Naive B cell (primary cell): Measurements from ENCODE around the gene HMX3. TPM values are rescaled to one million over a fixed set of nuclear protein-coding genes. Genes with fewer than 3 reads are reported as not detected.

ENCODE experiments used
- ATAC-seq, 2 donors: fragments of 150-1000 bp; cut with Tn5 transposase; 2 replicates each; pipeline ENCODE4 v1.10.0; 2021; ENCODE audit warnings: low read depth in 2 of 2, mild to moderate bottlenecking in 2 of 2, moderate library complexity in 2 of 2
- DNase-seq: peaks from one replicate; pipeline ENCODE4 v3.0.0; 2022
- H3K27ac Mint-ChIP-seq, 6 donors: one replicate each; pipeline ENCODE4 v1.8.0; 2020 to 2022; ENCODE audit warnings: mild to moderate bottlenecking in 6 of 6, mixed read lengths in 6 of 6, moderate library complexity in 5 of 6, inconsistent platforms in 2 of 6
- H3K27me3 Mint-ChIP-seq, 3 donors: one replicate each; pipeline ENCODE4 v1.8.0; 2021 to 2022; ENCODE audit warnings: mixed read lengths in 3 of 3, mild to moderate bottlenecking in 1 of 3
- H3K36me3 Mint-ChIP-seq, 2 donors: one replicate each; pipeline ENCODE4 v1.8.0; 2020 to 2022; ENCODE audit warnings: mixed read lengths in 2 of 2, inconsistent platforms in 1 of 2, mild to moderate bottlenecking in 1 of 2
- H3K4me1 Mint-ChIP-seq, 3 donors: one replicate each; pipeline ENCODE4 v1.8.0; 2020 to 2022; ENCODE audit warnings: mixed read lengths in 3 of 3, inconsistent platforms in 1 of 3, mild to moderate bottlenecking in 1 of 3, moderate library complexity in 1 of 3
- H3K4me3 Mint-ChIP-seq, 8 donors: one replicate each; pipeline ENCODE4 v1.8.0; 2020 to 2022; ENCODE audit warnings: mild to moderate bottlenecking in 8 of 8, mixed read lengths in 8 of 8, moderate library complexity in 8 of 8, inconsistent platforms in 2 of 8
- H3K9me3 Mint-ChIP-seq, 7 donors: one replicate each; pipeline ENCODE4 v1.8.0; 2020 to 2022; ENCODE audit warnings: mixed read lengths in 7 of 7, mild to moderate bottlenecking in 5 of 7, inconsistent platforms in 2 of 7, moderate library complexity in 1 of 7
- polyA plus RNA-seq, 6 donors: library from polyadenylated mRNA; unstranded; fragments of 300-500 nt; fragmentation: Illumina TruSeq; gene quantifications; one replicate each; pipeline ENCODE4 v1.2.3, GENCODE V29; 2021; ENCODE audit warnings: low read depth in 6 of 6

HMX3 gene
- polyA plus RNA-seq, 6 donors from 2014 or later: not detected

- no peaks in the 10 kb centered on the region for H3K36me3 Mint-ChIP-seq
- H3K9me3 Mint-ChIP-seq: peaks cover 0 to 2% (median 0%) of the 10 kb centered on the region in 7 donors
- H3K4me3 Mint-ChIP-seq: no peak overlapping the region
- DNase-seq (no peak), ATAC-seq (no peak)
- H3K27me3 Mint-ChIP-seq: peaks cover 43 to 67% (median 58%) of the 10 kb centered on the region in 3 donors
- no peak overlapping the region for H3K27ac Mint-ChIP-seq
- no peaks in the 10 kb centered on the region for H3K4me1 Mint-ChIP-seq
These were observed 17.9 kb upstream of the HMX3 start for GRCh38 chr10:123117644-123118417.

DNA sequence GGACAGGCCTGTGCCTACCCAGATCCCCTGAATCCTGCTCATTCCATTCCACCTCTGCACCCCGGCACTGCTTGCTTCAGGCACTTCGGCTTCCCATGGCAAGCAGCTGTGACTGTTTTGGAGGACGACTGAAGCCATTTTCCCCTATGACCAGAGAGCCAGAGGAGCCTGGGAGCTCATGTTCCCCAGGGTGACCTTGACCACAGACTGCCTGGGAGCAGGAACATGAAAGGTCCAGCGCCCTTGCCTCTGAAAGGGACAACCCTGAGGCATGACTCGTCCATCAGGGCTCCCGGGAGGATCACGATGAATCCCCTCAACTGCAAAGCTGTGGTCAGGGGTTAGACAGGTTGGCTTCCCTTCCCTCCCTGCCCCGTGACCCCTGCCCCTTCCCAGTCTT, 16.7 kb upstream of the HMX3 start:
- H3K4me1 Mint-ChIP-seq: no peaks in the 10 kb centered on the region
- H3K27ac Mint-ChIP-seq: no peak overlapping the region
- H3K27me3 Mint-ChIP-seq: peaks cover 41 to 66% (median 55%) of the 10 kb centered on the region in 3 donors
- peaks cover 0 to 2% (median 0%) of the 10 kb centered on the region in 7 donors for H3K9me3 Mint-ChIP-seq
- ATAC-seq: no peak
- DNase-seq: no peak
- H3K4me3 Mint-ChIP-seq: no peak overlapping the region
- no peaks in the 10 kb centered on the region for H3K36me3 Mint-ChIP-seq

DNA sequence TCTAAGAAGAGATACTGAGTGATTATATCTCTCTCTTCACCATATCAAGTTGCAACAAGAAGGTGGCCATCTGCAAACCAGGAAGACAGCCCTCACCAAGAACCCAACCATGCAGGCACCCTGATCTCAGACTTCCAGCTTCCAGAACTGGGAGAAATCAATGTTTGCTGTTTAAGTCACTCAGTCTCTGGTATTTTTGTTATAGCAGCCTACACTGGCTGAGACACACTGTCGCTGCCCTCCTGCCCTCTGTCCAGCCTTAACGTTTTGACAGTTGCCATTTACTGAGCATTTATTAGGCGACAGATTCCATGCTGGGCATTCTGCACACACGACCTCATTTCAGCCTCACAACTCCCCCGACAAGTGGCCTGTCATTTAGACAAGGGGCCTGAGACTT, 9.5 kb upstream of the HMX3 start:
- H3K36me3 Mint-ChIP-seq: peaks cover 0 to 14% of the 10 kb centered on the region in 2 donors
- no peak overlapping the region for H3K27ac Mint-ChIP-seq
- no peak for DNase-seq
- no peak for ATAC-seq
- peaks cover 0 to 12% (median 4%) of the 10 kb centered on the region in 7 donors for H3K9me3 Mint-ChIP-seq
- no peaks in the 10 kb centered on the region for H3K4me1 Mint-ChIP-seq
- no peak overlapping the region for H3K4me3 Mint-ChIP-seq
- peaks cover 78 to 81% (median 80%) of the 10 kb centered on the region in 3 donors for H3K27me3 Mint-ChIP-seq

GRCh38 chr10:123129618-123130271, 6.0 kb upstream of the HMX3 start:
- Mint-ChIP-seq H3K4me3 (peak overlapping the region in 1 of 8 donors; percentile 57), H3K9me3 (peaks cover 0 to 30% (median 12%) of the 10 kb centered on the region in 7 donors), H3K36me3 (peaks cover 3 to 13% of the 10 kb centered on the region in 2 donors), H3K27ac (no peak overlapping the region), H3K4me1 (peaks cover 14 to 26% (median 17%) of the 10 kb centered on the region in 3 donors), H3K27me3 (peaks cover 91 to 96% (median 92%) of the 10 kb centered on the region in 3 donors)
- peak; percentile 56 to 60 for ATAC-seq
- no peak for DNase-seq

DNA sequence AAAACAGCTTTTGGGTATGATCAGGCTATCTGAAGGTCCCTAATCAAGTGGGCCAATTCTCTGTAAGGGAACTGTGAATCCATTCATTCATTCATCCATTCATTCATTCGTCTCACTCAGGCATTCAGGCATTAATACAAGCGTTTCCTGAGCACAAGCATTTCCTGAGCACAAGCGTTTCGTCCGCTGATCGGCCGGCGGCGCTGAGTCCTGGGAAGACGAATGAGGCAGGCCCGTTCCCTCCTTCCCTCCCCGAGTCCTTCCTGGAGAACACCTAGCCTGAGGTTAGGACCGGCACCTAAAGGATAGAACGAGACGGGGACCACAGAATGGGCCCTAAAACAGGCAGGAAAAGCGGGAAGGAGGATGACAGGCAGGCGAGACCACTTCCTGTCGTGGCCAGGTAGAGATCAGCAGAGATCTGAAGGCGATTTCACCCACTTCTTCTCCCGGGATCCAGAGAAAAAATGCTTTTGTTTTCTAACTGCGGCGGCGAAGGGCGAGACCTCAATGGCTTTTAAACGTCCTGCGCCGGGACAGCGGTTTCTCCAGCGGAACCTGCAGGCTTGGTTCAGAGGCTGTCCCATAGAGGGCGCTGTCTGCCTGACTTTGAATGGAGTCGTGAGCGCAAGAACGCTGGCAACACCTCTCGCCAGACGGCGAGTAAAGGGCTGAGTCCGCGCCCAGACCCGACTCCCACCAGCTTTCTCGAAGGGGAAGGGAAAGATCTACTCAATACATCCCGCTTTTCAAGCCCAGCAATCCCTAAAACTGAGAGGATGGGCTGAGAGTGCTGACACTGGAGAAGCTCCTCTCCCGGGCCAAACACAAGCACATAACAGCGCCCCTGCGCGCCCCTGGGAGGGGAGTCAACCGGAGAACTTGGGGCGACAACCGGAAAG, 2.9 kb upstream of the HMX3 start:
- DNase-seq: peak; percentile 62
- peaks cover 65 to 79% (median 72%) of the 10 kb centered on the region in 3 donors for H3K27me3 Mint-ChIP-seq
- peaks cover 18 to 34% (median 26%) of the 10 kb centered on the region in 3 donors for H3K4me1 Mint-ChIP-seq
- peaks cover 0 to 30% (median 12%) of the 10 kb centered on the region in 7 donors for H3K9me3 Mint-ChIP-seq
- ATAC-seq: peak; percentile 52 to 63
- peak overlapping the region in 5 of 6 donors; percentile 39 to 99 (median 93) for H3K27ac Mint-ChIP-seq
- H3K4me3 Mint-ChIP-seq: peak overlapping the region; percentile 44 to 84 (median 80)
- peaks cover 3 to 7% of the 10 kb centered on the region in 2 donors for H3K36me3 Mint-ChIP-seq

GRCh38 chr10:123133541-123134342, 2.0 kb upstream of the HMX3 start:
- H3K4me1 Mint-ChIP-seq: peaks cover 18 to 41% (median 26%) of the 10 kb centered on the region in 3 donors
- H3K4me3 Mint-ChIP-seq: peak overlapping the region; percentile 44 to 84 (median 76)
- H3K27ac Mint-ChIP-seq: peak overlapping the region in 5 of 6 donors; percentile 44 to 99 (median 94)
- peaks cover 60 to 77% (median 73%) of the 10 kb centered on the region in 3 donors for H3K27me3 Mint-ChIP-seq
- no peak for DNase-seq
- ATAC-seq: no peak
- peaks cover 0 to 26% (median 9%) of the 10 kb centered on the region in 7 donors for H3K9me3 Mint-ChIP-seq
- H3K36me3 Mint-ChIP-seq: peaks cover 3 to 7% of the 10 kb centered on the region in 2 donors

GRCh38 chr10:123134343-123134914, 1.3 kb upstream of the HMX3 start:
- peaks cover 18 to 41% (median 26%) of the 10 kb centered on the region in 3 donors for H3K4me1 Mint-ChIP-seq
- DNase-seq (no peak), ATAC-seq (no peak)
- H3K9me3 Mint-ChIP-seq: peaks cover 0 to 32% (median 7%) of the 10 kb centered on the region in 7 donors
- peaks cover 1 to 3% of the 10 kb centered on the region in 2 donors for H3K36me3 Mint-ChIP-seq
- H3K27me3 Mint-ChIP-seq: peaks cover 58 to 77% (median 73%) of the 10 kb centered on the region in 3 donors
- H3K27ac Mint-ChIP-seq: peak overlapping the region in 5 of 6 donors; percentile 38 to 97 (median 94)
- H3K4me3 Mint-ChIP-seq: peak overlapping the region; percentile 40 to 84 (median 76)

DNA sequence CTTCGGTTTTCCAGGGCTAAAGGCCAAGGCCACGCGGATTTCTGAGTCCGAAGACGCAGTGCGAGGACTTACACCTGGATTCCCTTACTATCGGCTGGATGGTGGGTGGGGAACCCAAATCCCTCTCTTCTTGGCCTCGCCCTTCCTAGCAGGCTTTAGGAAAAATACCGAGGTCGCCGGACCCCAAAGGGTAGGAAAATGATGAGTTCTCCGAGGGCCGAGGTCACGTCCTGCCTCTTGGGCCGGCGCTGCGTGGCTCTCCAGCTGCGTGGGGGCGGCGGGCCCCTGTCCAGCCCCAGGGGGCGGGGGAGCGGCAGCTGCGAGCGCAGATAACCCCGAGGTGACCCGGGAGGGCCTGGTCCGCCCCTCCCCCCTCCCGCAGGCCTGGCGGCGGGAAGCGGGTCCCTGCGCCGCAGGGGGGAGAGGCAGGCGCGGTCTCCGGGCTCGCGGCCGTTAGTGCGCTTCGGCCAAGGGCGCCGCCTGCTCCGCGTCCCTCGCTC, 805 bp upstream of the HMX3 start:
- Mint-ChIP-seq H3K27me3 (peaks cover 58 to 77% (median 73%) of the 10 kb centered on the region in 3 donors), H3K4me1 (peaks cover 18 to 41% (median 26%) of the 10 kb centered on the region in 3 donors), H3K4me3 (peak overlapping the region in 7 of 8 donors; percentile 42 to 84 (median 74)), H3K27ac (peak overlapping the region in 5 of 6 donors; percentile 27 to 97 (median 94)), H3K9me3 (peaks cover 0 to 36% (median 7%) of the 10 kb centered on the region in 7 donors), H3K36me3 (peaks cover 0 to 3% of the 10 kb centered on the region in 2 donors)
- no peak for ATAC-seq
- no peak for DNase-seq

GRCh38 chr10:123136221-123136805, 543 bp downstream of the HMX3 start:
- peak overlapping the region in 3 of 6 donors; percentile 69 to 96 (median 93) for H3K27ac Mint-ChIP-seq
- peaks cover 0 to 45% (median 8%) of the 10 kb centered on the region in 7 donors for H3K9me3 Mint-ChIP-seq
- H3K27me3 Mint-ChIP-seq: peaks cover 57 to 77% (median 73%) of the 10 kb centered on the region in 3 donors
- peak in 1 of 2 donors; percentile 11 for ATAC-seq
- no peak for DNase-seq
- H3K36me3 Mint-ChIP-seq: peaks cover under 1 to 3% of the 10 kb centered on the region in 2 donors
- peak overlapping the region; percentile 49 to 93 (median 82) for H3K4me3 Mint-ChIP-seq
- peaks cover 18 to 46% (median 26%) of the 10 kb centered on the region in 3 donors for H3K4me1 Mint-ChIP-seq

GRCh38 chr10:123136806-123137642, 1.3 kb downstream of the HMX3 start:
- Mint-ChIP-seq H3K4me3 (peak overlapping the region; percentile 69 to 93 (median 86)), H3K4me1 (peaks cover 25 to 48% (median 32%) of the 10 kb centered on the region in 3 donors), H3K27ac (peak overlapping the region in 5 of 6 donors; percentile 69 to 97 (median 95)), H3K36me3 (peaks cover 5 to 8% of the 10 kb centered on the region in 2 donors), H3K27me3 (peaks cover 59 to 77% (median 73%) of the 10 kb centered on the region in 3 donors), H3K9me3 (peaks cover 0 to 51% (median 8%) of the 10 kb centered on the region in 7 donors)
- DNase-seq (no peak), ATAC-seq (peak; percentile 8 to 11)
